D721Med (cell line): Measurements from ENCODE around the gene SETD5.
"Not testable (repeated sequence)": the region's sequence is repeated elsewhere in the genome, so short reads cannot be mapped to it uniquely, and the experiment has no call there.

Experiments used
- DNase-seq: peaks from one replicate; pipeline ENCODE4 v3.0.0; 2011; ENCODE audit warnings: low spot score; ENCODE audit not compliant: insufficient read length
- FAIRE-seq: peaks from 2 replicates; lab custom pipeline; 2011; peaks lifted over from hg19 to GRCh38; lab: Jason Lieb, UNC
- CTCF ChIP-seq: IDR thresholded peaks from 2 replicates; pipeline ENCODE4 v1.5.1; 2012; ENCODE audit warnings: mild to moderate bottlenecking, control low read depth; ENCODE audit not compliant: insufficient read depth; ENCODE audit errors: missing control alignments

The SETD5 gene

DNA sequence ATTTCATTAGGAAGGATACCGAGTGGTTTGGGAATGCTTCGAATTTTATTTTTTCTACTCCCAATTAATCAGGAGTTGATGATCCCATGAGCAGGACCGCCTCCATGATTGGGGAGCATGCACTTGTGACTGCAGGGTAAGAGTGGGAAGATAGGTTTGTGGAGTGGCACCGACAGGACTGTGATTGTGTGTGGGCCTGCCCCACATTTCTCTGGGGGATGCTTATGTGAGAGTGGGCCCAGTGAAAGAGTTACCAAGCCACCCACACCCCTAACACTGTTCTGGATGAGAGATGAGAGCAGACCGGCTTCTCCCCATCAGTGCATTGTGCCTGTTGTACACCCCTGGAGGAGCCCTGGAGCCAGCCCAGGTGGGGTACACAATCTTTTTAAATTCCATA, 79.5 kb downstream of the SETD5 start:
- DNase-seq (no peak), FAIRE-seq (no peak)
- no peak for TF ChIP-seq CTCF

DNA sequence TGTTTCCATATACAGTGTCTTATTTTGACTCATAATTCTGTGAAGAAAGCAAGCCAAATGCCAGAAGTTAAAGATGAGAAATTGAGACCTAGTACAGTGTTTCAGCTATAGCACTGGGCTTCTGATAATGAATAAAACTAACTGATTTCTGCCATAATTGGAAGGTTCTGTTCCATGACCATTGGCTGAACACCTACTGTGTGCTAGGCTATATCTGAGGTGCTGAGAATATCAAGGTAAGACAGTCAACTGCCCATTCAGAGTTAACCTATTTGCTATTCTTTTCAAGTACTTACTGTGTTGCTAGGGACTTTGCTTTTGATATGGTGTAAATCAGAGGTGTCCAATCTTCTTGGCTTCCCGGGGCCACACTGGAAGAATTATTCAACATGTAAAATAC, 82.8 kb downstream of the SETD5 start:
- no peak for DNase-seq
- no peak for TF ChIP-seq CTCF
- FAIRE-seq: no peak

GRCh38 chr3:9485248-9485647, 87.8 kb downstream of the SETD5 start:
- TF ChIP-seq CTCF: no peak
- DNase-seq (no peak), FAIRE-seq (no peak)

- TF ChIP-seq CTCF: no peak
- FAIRE-seq: no peak
Observed at GRCh38 chr3:9491506-9491905, 94.1 kb downstream of the SETD5 start.

GRCh38 chr3:9494036-9494435, 96.6 kb downstream of the SETD5 start:
- DNase-seq, FAIRE-seq: not testable (repeated sequence)

More at GRCh38 chr3:9491506-9491905, 94.1 kb downstream of the SETD5 start:
- DNase-seq: no peak

- FAIRE-seq: no peak
Observed at GRCh38 chr3:9496893-9497292, 99.5 kb downstream of the SETD5 start.

DNA sequence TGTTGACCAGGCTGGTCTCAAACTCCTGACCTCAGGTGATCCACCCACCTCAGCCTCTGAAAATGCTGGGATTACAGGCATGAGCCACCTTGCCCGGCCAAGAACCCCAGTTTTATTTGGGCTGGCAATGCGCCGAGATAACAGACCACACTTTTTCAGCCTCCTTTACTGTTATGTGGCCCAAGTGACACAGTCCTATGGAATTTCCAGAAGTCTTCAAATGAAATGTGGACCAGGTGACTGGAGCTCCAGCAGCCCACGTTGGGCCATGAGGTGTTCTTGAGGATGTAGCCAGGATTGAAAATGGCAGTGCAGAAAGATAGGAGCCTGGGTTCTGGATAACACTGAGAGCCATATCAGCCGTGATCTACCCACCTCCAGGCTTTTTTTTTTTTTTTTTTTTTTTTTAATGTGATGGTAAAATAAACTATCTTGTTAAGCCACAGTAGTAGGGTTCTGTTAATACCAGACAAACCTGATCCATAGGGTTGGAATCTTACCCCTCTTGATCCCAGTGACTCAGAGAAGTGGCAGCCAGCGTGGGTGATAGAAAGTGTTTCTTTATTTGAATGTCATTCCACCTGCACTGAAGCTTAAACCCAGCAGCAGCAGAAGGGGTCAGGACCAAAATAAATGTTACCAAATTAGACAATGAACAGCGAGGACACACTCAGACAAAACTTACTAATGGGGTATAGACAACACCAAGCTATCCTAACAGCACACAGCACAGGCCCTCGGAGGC, 100.6 kb downstream of the SETD5 start:
- no peak for DNase-seq
- TF ChIP-seq CTCF: no peak
- no peak for FAIRE-seq

More at GRCh38 chr3:9496893-9497292, 99.5 kb downstream of the SETD5 start:
- DNase-seq: no peak
- no peak for TF ChIP-seq CTCF
